Activated effector memory CD4-positive, alpha-beta T cell treated with anti-CD3 and anti-CD28 coated beads, Interleukin-2, amount 50 U/mL, for 16 hours (primary cell): ENCODE measurements around the gene EPB41.
"Not testable (repeated sequence)": the region's sequence is repeated elsewhere in the genome, so short reads cannot be mapped to it uniquely, and the experiment has no call there.

Experiments
- DNase-seq: peaks from one replicate; pipeline ENCODE4 v3.0.0-alpha.2; 2020

EPB41 gene

GRCh38 chr1:29114654-29115053 lies 200.3 kb downstream of the EPB41 start:
- DNase-seq: no peak

GRCh38 chr1:29117381-29117780 lies 203.0 kb downstream of the EPB41 start:
- DNase-seq: no peak

- DNase-seq: no peak
Measured at GRCh38 chr1:29119121-29119929, 205.0 kb downstream of the EPB41 start.

- no peak for DNase-seq
Measured at GRCh38 chr1:29120367-29120766, 206.0 kb downstream of the EPB41 start.

- peak; percentile 86 for DNase-seq
Measured at GRCh38 chr1:29120947-29121485, 206.6 kb downstream of the EPB41 start.

- no peak for DNase-seq
Measured at GRCh38 chr1:29121516-29121935, 207.2 kb downstream of the EPB41 start.

GRCh38 chr1:29121936-29122681 lies 207.7 kb downstream of the EPB41 start:
- DNase-seq: no peak

- no peak for DNase-seq
Measured at GRCh38 chr1:29122682-29123052, 208.3 kb downstream of the EPB41 start.

- no peak for DNase-seq
Measured at GRCh38 chr1:29123053-29123886, 208.9 kb downstream of the EPB41 start.

GRCh38 chr1:29123887-29124365 lies 209.6 kb downstream of the EPB41 start, which contains the start of gene TMEM200B:
TMEM200B (minus strand) TSS chr1:29123903; CDS start chr1:29121828, 2,075 bp downstream.
- no peak for DNase-seq

GRCh38 chr1:29124366-29125236 lies 210.2 kb downstream of the EPB41 start:
- peak; percentile 85 for DNase-seq

GRCh38 chr1:29125237-29125641 lies 210.9 kb downstream of the EPB41 start:
- DNase-seq: no peak

GRCh38 chr1:29125788-29126187 lies 211.4 kb downstream of the EPB41 start:
- DNase-seq: no peak

- no peak for DNase-seq
Measured at GRCh38 chr1:29126198-29126597, 211.8 kb downstream of the EPB41 start.

- no peak for DNase-seq
Measured at GRCh38 chr1:29128739-29129138, 214.4 kb downstream of the EPB41 start.

- no peak for DNase-seq
Measured at GRCh38 chr1:29129916-29130315, 215.5 kb downstream of the EPB41 start.

- DNase-seq: not testable (repeated sequence)
Measured at GRCh38 chr1:29131056-29131455, 216.7 kb downstream of the EPB41 start.

- DNase-seq: no peak
Measured at GRCh38 chr1:29133861-29134694, 219.7 kb downstream of the EPB41 start.

- DNase-seq: no peak
Measured at GRCh38 chr1:29134695-29135028, 220.3 kb downstream of the EPB41 start.

GRCh38 chr1:29136391-29136915 lies 222.1 kb downstream of the EPB41 start:
- no peak for DNase-seq

- no peak for DNase-seq
Measured at GRCh38 chr1:29142714-29143113, 228.3 kb downstream of the EPB41 start.
